GM18867 (cell line): ENCODE results near the gene MATCAP1.
A peak's percentile ranks its signal among the peaks of the same experiment; 100 is the strongest.

Source experiments
- ATAC-seq: cut with Tn5 transposase; IDR thresholded peaks from one replicate; pipeline ENCODE4 v1.9.1; 2021; ENCODE audit warnings: mild to moderate bottlenecking, moderate library complexity; ENCODE audit not compliant: unreplicated experiment

The MATCAP1 gene

DNA sequence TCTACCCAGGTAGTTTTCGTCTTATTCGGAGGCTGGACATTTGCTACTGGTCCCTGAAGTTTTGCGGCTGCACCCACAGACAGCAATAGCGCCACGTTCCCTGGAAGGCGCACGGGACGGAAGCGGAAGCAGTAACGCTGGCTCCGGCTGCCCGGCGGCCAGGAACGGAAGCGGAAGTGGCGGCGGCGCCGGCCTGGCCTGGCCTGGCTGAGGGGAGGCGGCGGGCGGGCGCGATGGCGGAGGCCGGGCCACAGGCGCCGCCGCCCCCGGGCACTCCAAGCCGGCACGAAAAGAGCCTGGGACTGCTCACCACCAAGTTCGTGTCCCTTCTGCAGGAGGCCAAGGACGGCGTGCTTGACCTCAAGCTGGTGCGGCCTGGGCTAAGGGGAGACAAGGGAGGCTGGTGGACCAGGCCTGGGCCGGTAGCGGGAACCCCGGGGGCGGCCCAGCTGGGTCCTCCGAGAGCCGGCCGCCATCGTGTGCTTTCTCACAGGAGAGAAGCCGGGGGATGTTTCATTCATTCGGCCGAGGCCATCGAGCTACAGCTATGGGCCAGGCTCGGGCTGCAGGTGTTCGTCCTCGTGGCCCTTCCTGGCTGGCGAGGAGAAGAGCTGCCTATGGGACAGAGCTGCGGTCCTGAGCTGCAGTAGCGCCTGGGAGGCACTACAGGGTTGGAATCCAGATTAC is 8.4 kb upstream of the MATCAP1 start, which contains the start of gene E2F4:
TSS of gene E2F4 (plus strand) at position 161 of the 687 bp plus-strand sequence. CDS start at position 234, 73 bp downstream.
- ATAC-seq: peak; percentile 89

DNA sequence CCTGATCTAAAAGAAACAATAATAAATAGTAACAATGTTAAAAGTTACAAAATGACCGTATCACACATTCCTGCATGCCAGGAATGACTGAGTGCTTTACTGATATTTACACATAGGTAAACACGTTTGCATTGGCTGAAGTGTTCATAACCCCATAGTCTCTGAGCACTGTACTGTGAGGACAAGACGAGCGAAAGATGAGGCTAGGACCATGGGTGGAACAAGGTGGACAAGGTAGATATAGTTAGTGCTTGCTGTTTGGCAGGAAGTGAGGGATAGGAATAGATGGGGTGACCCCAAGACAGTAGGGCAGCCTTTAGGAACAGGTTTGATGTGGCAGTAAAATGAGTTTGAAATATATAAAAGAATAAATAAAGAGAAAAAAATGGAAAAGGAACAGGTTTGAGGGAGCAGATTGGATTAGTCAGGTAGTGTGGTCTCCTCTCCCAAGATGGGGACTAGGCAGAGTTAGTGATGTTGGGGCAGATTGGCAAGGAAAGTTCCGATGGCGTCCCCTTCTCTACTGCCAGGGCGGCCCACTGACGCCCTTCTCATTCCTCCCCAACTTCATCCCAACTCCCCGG is 7.7 kb upstream of the MATCAP1 start:
- ATAC-seq: no peak

DNA sequence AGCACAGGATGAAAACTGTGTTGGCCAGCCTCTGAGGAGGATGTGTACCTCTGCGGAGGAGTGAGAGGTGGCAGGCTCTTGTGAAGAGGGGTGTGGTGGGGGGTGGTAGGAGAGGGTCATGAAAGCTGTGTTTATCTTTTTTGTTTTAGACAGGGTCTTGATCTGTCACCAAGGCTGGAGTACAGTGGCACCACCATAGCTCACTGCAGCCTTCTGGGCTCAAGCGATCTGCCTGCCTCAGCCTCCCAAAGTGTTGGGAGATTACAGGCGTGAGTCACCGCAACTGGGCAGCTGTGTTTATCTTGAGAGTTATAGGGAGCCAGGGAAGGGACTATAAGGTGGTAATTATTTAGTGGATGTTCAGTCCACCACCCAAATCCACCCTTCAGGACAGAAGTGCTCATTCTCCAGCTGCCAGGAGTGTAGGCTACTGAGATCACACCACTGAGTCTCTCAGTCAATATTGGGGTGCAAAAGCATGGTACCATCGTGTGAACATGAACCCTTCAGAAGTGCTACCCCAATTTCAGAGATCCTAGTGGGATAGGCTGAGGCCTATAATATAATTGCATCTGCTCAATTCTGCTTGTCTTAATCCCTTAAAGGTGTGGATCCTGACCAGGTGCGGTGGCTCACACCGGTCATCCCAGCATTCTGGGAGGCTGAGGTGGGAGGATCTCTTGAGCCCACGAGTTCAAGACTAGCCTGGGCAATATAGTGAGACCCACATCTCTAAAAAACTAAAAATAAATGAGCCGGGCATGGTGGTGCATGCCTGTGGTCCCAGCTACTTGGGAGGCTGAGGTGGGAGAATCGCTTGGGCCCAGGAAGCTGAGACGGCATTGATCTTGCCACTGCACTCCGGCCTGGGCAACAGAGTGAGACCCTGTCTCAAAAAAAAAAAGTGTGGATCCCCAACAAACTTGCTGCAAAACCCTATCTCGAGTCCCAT is 7.0 kb upstream of the MATCAP1 start:
- ATAC-seq: no peak

DNA sequence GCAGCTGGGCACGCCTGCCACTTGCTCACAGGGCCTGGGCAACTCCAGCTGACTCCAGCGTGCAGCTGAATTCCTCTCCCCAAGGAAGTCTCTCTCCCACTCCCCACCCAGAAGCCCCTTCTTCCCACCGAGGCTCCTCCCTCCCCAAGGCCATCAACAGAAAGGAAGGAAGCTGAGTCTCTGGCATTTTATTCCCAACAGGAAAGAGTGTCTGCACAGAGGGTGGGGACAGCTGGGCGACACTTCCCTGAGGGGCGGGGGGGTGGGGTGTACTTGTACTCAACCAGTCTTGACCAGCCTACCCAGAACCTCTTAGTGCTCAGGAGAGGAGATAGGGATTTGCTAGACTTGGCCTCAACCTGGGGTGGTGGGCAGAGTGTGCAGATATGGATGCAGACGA is 6.3 kb upstream of the MATCAP1 start, which contains the start of gene EXOC3L1:
TSS of gene EXOC3L1 (minus strand) at position 96 of the 400 bp plus-strand sequence. CDS start 460 bp downstream, outside the sequence.
- no peak for ATAC-seq

DNA sequence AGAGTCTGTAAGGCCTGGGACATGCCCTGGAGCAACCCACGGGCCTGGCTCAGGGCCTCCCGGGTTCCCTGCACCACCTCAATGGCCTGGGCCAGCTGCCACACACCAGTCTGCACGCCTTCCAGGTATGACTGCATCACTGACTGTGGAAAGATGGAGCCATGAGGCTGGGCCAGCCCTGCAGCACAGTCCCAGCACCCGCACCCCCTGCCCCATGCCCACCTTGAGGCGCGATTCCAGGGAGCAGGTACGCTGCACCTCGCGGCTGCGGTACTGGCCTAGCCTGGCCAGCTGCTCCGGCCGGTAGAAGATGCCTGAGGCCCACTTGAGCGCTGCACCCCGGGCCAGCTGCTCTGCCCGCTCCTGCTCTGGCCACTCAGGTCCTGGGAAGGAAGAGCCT is 5.0 kb upstream of the MATCAP1 start:
- ATAC-seq: no peak

DNA sequence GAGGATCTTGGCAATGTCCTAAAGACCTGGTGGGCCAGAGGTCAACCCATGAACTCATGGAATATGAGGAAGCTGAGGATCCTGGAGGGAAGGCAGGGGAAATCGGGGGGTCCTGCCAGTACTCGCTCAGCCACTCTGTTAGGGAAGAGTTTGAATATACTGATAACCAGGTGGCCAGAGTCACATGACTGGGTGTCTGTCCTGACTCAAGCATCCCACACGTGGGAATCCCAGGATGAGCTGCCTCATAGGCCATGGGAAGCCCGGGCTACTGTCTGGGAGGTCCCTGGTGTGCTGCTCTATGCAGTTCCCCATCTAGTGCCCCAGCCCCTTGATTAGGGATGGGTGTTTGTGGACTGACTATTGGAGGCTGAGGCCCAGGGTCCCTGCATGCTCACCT is 4.6 kb upstream of the MATCAP1 start:
- no peak for ATAC-seq

DNA sequence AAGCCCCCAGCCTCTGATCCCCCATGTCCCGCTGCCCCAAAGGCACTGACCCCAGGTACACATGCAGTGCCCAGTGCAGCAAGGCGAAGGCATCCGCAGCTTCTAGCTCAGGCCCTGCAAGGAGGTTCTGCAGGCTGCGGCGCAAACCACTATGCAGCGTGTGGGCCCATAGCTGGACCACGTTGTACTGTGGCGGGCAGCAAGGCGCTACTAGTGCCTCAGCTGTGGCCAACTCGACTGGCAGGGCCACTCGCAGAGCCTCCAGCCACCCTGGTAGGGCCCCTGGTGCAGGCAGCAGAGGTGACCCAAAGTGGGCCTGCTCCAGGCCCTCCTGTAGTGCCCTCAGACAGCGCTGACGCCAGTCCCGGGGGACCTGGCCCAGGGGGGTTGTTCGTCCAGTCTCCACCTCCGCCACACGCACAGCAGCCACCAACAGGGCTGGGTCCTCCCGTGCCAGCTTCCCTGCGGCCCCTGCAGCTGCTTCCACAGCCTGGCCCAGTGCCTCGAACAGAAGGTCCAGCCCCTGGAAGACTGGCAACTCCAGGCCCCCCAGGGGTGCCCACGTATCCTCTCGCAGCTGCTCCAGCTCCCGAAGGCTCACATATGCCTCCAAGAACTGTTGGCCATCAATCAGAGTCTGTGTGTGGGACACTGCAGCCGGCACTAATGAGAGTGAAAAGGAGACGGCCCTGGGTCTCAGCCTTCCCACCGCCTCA is 3.6 kb upstream of the MATCAP1 start:
- ATAC-seq: no peak

DNA sequence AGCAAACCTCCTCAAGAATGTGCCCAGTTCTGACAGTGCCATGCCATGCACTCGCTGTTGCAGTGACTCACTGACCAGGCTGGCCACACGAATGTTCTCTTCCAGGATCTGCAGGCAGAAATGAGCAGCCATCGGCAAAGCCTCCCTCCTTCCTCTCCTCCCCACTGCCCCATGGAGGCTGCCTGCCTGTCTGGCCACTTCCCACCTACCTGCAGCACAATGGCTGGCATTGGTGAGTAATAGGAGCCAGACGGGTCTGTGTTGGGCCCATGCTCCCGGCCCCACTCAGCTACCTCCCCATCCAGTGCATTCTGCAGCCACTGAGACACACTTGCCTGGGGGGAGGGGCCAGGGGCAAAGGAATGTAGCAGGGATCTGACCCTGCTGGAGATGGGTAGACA is 2.8 kb upstream of the MATCAP1 start:
- no peak for ATAC-seq

DNA sequence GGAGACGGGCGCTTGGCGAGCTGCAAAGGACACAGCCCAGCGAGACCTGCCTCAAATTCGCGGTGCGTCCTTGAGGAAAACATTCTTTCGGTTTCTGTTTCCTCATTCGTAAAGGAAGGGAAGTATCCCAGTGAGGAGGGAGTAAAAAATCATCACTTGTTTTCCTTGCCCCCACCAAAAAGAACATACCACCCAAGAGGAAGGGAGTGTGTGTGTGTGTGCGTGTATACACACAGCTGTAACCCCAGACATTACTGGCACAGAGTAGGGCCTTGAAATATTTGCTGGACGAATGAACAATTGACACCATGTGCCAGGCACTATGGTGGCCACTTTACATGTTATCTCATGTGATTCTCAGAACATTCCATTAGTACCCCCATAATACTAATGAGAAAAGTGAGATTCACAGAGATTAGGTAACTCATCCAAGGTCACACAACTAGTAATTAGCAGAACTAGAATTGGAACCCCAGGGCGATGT is 1.9 kb upstream of the MATCAP1 start:
- no peak for ATAC-seq

DNA sequence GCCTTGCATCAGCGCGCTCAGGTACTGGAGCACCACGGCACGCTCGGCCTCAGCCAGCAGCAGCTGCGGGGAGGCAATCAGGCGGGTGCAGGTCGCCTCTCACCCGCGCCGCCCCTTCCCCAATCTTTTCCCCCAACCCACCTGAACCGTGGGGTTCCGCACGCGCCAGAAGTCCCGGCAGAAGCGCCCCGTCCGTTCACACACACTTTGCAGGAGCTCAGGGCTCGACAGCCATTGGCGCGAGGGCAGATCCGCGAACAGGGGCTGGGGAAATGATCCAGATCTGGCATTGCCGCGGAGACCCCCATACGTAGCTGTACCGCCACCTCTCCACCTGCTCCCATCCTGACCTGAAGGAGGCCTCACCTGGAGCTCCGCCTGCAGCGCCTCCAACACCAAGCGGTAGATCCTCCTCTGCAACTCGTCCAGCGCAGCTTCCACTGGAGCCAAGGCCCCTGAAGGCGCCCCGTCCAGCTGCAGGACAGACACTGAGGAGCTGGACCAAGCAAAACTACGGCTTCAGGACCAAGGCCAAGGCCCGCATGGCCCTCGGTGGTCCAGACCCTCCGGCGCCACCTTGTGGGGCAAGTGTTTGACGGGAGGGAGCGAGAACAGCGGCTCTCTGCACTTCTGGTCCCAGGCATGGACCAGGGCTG is 1.4 kb upstream of the MATCAP1 start:
- ATAC-seq: peak; percentile 21

DNA sequence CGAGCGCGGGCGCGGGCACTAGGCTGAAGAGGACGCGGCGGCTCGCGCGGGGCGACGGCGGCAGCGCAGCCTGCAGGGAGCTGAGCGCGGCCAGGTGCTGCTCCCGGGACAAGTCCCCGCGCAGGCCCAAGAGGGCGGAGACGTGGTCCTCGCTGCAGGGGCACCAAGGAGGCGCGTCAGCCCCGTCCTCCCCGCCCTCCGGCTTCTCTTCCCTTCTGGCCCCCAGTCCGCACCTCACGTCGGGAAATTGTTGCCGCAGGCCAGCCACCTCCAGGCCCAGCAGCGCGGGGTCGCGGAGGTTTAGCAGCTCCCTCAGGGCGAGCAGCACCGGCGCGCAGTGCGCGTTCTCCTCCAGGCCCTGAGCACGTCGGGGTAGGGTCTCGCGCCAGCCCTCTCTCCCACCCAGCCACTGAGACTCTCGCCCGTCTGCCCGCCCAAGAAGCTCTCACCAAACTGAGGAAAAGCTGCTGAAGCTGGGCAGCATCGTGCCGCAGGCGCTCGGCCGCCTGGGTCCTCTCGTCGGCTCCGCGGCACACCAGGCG is 761 bp upstream of the MATCAP1 start:
- ATAC-seq: peak; percentile 4

DNA sequence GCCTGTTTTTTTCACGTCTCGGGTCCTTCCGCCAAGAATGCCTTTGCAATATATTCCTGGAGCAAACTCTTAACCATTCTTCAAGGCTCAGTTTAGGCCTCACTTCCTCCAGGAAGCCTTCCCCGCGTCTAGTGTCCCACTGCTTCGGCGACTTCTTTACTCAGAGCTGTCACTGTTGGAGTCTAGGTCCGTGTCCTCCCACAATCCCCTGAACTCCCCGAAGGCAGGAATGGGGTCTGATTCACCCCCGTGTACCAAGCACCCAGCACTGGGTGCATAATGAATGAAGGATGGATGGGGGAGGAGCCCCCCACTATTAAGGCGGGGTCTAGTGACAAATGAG is 508 bp downstream of the MATCAP1 start:
- ATAC-seq: no peak

DNA sequence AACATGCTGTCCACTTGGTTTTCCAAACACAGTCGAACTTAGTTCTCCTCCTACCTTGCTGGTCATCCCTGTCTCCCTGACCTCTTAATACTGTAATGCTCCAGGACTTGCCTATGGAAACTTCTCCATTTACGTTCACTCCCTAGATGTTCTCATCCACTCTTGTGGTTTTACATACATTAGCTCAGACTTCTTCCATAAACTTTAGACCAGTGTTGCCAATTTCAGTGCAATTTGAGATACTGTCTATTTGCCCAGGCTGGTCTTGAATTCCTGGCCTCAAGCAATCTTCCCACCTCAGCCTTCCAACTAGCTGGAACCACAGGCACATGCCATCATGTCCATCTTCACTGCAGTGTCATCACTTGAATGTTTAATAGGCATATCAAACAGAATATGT is 1.5 kb downstream of the MATCAP1 start:
- no peak for ATAC-seq

DNA sequence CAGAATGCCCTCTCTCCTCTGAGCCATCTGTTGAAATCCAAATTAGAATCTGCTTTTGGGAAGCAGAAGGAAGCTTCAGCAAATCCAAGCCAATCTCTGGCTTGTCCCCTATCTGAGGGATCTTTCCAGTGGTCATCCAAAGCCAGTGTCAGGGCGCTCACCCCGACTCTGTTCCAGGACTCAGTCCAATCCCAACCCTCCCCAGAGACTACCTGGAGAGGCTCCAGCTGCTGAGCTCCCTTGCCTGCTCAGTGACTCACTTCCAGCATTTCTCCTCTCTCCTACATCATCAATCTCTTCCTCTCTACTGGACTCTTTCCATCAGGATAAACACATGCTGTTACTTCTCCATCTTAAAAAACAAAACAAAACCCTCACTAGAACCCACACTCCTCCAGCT is 2.4 kb downstream of the MATCAP1 start:
- no peak for ATAC-seq

DNA sequence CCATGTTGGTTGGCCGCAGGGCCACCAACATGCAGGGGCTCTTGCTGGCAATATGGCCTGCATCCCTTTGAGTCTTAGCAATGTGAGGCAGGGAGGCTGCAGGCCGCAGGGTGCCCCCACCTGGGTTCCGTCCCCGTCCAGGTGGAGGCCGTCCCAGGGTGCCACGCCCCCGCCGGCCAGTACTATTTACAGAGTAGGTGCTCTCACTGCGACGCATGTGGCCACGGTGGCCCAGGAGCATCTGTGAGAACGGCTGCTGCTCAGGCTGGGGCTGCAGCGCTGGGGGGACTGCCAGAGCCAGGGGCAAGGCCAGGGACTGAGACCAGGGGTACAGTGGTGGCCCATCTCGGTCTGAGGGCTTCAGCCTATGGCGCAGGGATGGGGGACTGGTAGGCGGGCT is 3.6 kb downstream of the MATCAP1 start:
- ATAC-seq: no peak

DNA sequence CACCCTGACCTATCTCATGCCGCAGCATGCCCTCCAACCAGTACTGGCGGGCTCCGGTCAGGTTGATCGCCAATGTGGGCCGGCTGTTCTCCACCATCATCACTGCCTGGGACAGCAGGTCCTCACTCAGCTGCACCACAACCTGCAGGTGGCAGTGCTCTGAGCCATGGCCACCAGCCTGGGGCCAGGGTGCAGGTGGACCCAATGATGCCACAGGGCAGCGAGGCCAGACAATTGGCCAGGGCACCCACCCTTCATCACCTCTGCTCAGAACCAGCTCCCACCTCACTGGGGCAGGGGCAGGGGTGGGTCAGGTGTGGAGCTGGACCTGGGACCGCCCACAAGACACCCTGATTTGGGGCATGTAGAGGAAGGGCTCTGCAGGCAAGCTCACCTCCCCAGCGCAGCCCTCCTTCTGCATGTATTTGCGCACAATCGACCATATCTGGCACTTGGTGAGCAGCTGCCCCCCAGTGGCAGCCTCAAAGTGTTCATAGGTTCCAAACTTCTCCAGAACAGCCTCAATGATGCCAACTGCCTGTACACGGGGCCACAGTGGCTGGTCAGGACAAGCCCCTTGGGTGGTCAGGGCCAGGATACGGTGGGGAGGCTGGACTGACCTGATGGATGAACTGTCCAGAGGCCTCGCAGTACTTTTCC is 4.2 kb downstream of the MATCAP1 start:
- no peak for ATAC-seq

DNA sequence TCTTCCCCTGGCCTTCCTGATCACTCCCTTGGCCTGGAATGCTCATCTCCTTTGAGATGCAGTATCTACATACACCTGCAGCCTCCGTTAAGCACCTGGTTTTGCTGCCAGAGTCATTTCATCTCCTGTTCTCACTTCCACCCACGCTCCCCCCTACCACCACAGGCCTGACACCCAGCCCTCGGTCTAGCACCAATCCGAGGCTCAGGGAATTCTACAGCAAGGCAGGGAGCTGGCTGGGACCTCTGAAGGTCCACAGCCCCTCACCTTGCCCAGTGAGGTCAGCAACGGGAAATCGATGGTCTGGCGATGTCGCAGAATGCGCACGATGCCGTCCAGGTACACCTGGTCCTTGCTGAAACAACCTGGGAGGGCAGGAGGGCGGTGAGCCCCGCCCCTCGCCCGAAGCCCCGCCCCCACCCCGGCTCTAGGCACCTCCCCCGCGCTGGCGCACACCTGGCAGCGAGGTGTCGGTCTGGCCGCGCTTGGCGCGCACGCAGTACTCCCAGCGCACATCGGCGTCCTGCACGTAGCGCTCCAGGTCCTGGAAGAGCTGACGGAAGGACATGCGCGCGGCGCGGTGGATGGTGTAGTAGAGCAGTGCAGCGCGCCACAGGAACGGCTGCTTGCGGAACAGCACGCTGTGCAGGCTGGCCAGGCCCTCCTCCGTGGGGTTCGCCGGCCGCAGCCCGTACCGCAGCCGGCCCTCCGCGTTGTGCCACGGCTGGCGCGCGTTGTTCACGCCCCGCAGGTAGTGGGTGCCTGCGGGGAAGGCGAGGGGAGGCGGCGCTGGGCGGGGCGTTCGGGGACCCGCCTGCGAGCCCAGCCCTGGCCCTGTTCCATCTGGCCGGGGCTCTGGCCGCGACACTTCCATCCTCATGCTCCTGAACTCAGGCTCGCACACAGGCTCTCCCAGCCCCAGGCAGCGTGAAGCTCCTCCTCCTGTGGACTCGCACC is 5.7 kb downstream of the MATCAP1 start:
- no peak for ATAC-seq

DNA sequence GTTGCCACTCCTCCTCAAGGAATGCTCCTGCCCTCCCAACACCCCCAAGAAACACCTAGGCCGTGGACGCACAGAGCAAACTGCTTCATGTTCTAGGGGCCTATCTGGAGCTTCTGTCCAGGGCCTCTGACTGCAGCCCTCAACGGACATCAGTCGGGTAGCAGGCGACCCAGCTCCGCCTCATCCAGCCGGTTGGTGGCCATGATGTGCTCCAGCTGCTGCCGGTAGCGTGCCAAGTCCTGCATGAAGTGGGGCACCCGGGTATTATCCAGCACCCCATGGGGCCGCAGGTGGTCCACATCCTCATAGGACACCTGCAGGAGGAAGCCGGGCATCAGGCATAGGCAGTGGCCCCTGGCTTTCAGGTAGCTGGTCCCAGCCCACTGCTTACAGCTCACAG is 7.1 kb downstream of the MATCAP1 start:
- no peak for ATAC-seq
